ENCODE data around the gene DNAJC4.

GRCh38 chr11:64281957-64282770 lies 51.8 kb downstream of the DNAJC4 start:
- TF ChIP-seq POLR2A (IDR thresholded peaks at IDR 0.05; ENCODE audit: low read length) (no peak), GATA1 (IDR thresholded peaks at IDR 0.05; ENCODE audit: low read depth, low read length) (no peak)
